HFFc6 (cell line): Measurements from ENCODE around the gene ARHGAP15. TPM values are rescaled to one million over a fixed set of nuclear protein-coding genes. Genes with fewer than 3 reads are reported as not detected.

Experiments
- DNase-seq: peaks from one replicate; pipeline ENCODE4 v3.0.0-alpha.2; 2018
- H3K27ac Mint-ChIP-seq: 2 replicates; pipeline ENCODE4 v1.8.0; 2020; ENCODE audit warnings: mild to moderate bottlenecking, mixed read lengths
- H3K27me3 Mint-ChIP-seq: 2 replicates; pipeline ENCODE4 v1.8.0; 2021; ENCODE audit warnings: mild to moderate bottlenecking, moderate library complexity, mixed read lengths; ENCODE audit not compliant: insufficient read depth
- H3K36me3 Mint-ChIP-seq: 2 replicates; pipeline ENCODE4 v1.8.0; 2021; ENCODE audit warnings: low read depth, mixed read lengths
- H3K4me1 Mint-ChIP-seq: 2 replicates; pipeline ENCODE4 v1.8.0; 2020; ENCODE audit warnings: low read depth, mixed read lengths
- H3K4me3 Mint-ChIP-seq: 2 replicates; pipeline ENCODE4 v1.8.0; 2020; ENCODE audit warnings: mild to moderate bottlenecking, moderate library complexity, mixed read lengths
- H3K9me3 Mint-ChIP-seq: 2 replicates; pipeline ENCODE4 v1.8.0; 2020; ENCODE audit warnings: mild to moderate bottlenecking, mixed read lengths
- total RNA-seq, 6 experiments: library from RNA; stranded (reverse); fragmentation: NEBNext Ultra II Directional; extraction: Animal tissue kit (Norgen Biotek cat#: 25700); gene quantifications; 2 replicates in 1 of 6; 3 replicates in 5 of 6; pipeline ENCODE4 v1.2.3, GENCODE V29; 2021
- TF ChIP-seq, protein P1 (sequence below): fragments of 200-600 bp; sonication (generic); IDR thresholded peaks from 2 replicates; pipeline ENCODE4 v1.5.0; 2021; ENCODE audit warnings: antibody characterized with exemption, mild to moderate bottlenecking

Gene ARHGAP15
- total RNA-seq, 6 experiments from 2014 or later = not detected

DNA sequence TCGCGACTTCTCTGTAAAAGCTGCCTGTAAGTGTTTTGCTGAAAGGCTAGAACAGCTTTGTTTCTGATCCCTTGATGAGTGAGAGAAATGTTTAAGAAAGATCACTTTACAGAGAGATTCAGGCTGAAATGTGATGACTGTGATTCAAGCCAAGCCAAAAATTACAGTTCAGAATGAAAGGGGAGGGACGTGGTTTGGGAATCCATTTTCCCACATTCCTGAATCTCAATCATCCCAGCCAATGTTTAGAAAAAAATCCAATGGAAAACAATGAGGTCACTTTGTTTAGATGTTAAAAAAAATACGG lies 416.7 kb downstream of the ARHGAP15 start:
- Mint-ChIP-seq H3K4me1 (peaks cover 17% of the 10 kb centered on the region), H3K9me3 (no peaks in the 10 kb centered on the region; the same call in 1 of the 2 replicates), H3K27me3 (no peaks in the 10 kb centered on the region; the same call in 1 of the 2 replicates), H3K4me3 (peak overlapping the region; percentile 32; the same call in 1 of the 2 replicates), H3K27ac (peak overlapping the region; percentile 30; the same call in 1 of the 2 replicates), H3K36me3 (no peaks in the 10 kb centered on the region)
- TF ChIP-seq, protein P1, sequence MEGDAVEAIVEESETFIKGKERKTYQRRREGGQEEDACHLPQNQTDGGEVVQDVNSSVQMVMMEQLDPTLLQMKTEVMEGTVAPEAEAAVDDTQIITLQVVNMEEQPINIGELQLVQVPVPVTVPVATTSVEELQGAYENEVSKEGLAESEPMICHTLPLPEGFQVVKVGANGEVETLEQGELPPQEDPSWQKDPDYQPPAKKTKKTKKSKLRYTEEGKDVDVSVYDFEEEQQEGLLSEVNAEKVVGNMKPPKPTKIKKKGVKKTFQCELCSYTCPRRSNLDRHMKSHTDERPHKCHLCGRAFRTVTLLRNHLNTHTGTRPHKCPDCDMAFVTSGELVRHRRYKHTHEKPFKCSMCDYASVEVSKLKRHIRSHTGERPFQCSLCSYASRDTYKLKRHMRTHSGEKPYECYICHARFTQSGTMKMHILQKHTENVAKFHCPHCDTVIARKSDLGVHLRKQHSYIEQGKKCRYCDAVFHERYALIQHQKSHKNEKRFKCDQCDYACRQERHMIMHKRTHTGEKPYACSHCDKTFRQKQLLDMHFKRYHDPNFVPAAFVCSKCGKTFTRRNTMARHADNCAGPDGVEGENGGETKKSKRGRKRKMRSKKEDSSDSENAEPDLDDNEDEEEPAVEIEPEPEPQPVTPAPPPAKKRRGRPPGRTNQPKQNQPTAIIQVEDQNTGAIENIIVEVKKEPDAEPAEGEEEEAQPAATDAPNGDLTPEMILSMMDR = no peak
- DNase-seq = no peak

GRCh38 chr2:143548032-143548431 lies 418.8 kb downstream of the ARHGAP15 start:
- DNase-seq = no peak
- H3K4me1 Mint-ChIP-seq = peaks cover 17% of the 10 kb centered on the region
- H3K4me3 Mint-ChIP-seq = no peak overlapping the region
- H3K9me3 Mint-ChIP-seq = no peaks in the 10 kb centered on the region
- H3K27ac Mint-ChIP-seq = no peak overlapping the region
- TF ChIP-seq, protein P1 = no peak
- no peaks in the 10 kb centered on the region for H3K36me3 Mint-ChIP-seq
- no peaks in the 10 kb centered on the region; the same call in 1 of the 2 replicates for H3K27me3 Mint-ChIP-seq

- peaks cover 9% of the 10 kb centered on the region for H3K4me1 Mint-ChIP-seq
- no peaks in the 10 kb centered on the region for H3K36me3 Mint-ChIP-seq
- TF ChIP-seq, protein P1 = no peak
- H3K27me3 Mint-ChIP-seq = no peaks in the 10 kb centered on the region; the same call in 1 of the 2 replicates
- no peak for DNase-seq
- H3K4me3 Mint-ChIP-seq = no peak overlapping the region
- no peaks in the 10 kb centered on the region for H3K9me3 Mint-ChIP-seq
- no peak overlapping the region for H3K27ac Mint-ChIP-seq
Measured at GRCh38 chr2:143550500-143550899, 421.3 kb downstream of the ARHGAP15 start.

- Mint-ChIP-seq H3K36me3 (no peaks in the 10 kb centered on the region), H3K27me3 (no peaks in the 10 kb centered on the region; the same call in 1 of the 2 replicates), H3K9me3 (no peaks in the 10 kb centered on the region), H3K27ac (no peak overlapping the region), H3K4me1 (no peaks in the 10 kb centered on the region), H3K4me3 (no peak overlapping the region)
- TF ChIP-seq, protein P1 = no peak
- DNase-seq = no peak
Measured at GRCh38 chr2:143551971-143552650, 422.9 kb downstream of the ARHGAP15 start.

- no peak for DNase-seq
- no peaks in the 10 kb centered on the region; the same call in 1 of the 2 replicates for H3K27me3 Mint-ChIP-seq
- H3K4me3 Mint-ChIP-seq = no peak overlapping the region
- H3K9me3 Mint-ChIP-seq = no peaks in the 10 kb centered on the region
- TF ChIP-seq, protein P1 = no peak
- no peaks in the 10 kb centered on the region for H3K36me3 Mint-ChIP-seq
- H3K4me1 Mint-ChIP-seq = peaks cover under 1% of the 10 kb centered on the region; the same call in 1 of the 2 replicates
- H3K27ac Mint-ChIP-seq = no peak overlapping the region
Measured at GRCh38 chr2:143553261-143553660, 424.0 kb downstream of the ARHGAP15 start.
